NCI-H2196 treated with DMSO at 0.1 percent for 48 hours (cell line): Measurements from ENCODE around the gene SPIB.
"Not testable (repeated sequence)": the region's sequence is repeated elsewhere in the genome, so short reads cannot be mapped to it uniquely, and the experiment has no call there.

ENCODE experiments used
- DNase-seq: peaks from one replicate; lab custom pipeline; 2025; ENCODE audit not compliant: unreplicated experiment; lab: John Stamatoyannopoulos, UW

The SPIB gene

DNA sequence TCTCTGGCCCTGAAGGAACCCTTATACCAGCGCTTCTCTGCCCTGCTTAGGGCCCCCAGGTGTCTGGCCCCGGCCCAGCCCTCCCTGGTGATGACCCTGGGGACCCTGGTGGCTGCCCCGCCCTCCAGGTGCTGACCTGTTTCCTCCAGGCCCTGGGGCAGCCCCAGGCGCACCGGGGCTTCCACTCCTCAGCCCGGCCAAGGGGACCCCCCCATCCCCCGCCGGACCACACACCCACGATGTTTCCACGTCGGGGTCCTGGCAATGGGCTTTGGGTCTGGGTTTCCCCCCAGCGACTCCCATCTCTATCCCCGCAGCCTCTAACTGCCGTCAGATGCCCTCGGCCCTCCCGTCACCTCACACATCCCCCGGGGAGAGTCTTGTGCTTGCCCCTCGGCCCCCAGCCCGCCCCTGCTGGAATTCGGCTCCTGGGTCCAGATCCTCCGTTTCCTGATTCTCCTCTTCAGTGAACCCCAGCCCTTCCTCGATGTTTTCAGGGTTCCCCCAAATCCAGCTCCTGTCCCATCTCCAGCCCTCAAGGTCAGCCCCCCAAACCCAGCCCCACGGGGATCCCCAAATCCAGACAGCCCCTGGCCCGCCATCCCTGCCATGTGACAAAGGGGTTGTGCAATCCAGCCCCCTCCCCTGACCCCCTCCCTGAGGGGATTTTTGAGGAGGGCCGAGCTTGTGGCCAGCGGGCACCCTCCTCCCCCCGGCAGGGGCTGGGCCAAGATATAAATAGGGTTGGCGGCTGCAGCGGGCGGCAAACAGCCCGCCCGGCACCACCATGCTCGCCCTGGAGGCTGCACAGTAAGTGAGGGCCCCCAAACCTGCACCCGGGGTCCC is at the start of gene SPIB:
Gene SPIB, plus strand, starts transcription at position 763 of the 846 bp plus-strand sequence. Its CDS starts 25 bp downstream, at position 788.
- DNase-seq: no peak

DNA sequence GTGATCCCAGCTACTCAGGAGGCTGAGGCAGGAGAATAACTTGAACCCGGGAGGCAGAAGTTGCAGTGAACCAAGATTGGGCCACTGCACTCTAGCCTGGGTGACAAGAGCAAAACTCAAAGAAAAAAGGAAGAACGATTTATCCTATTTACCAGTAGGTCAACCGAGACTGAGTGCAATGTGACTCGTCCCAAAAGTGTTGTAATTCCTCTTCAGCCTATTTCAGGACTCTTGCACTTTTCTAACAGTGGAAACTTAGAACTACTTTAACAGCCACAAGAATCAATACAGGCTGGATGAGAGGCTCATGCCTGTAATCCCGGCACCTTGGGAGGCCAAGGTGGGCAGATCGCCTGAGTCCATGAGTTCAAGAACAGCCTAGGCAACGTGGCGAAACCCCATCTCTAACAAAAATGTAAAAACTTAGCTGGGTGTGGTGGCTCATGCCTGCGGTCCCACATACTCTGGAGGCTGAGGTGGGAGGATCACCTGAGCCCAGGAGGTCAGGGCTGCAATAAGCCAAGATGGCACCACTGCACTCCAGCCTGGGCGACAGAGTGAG is 46.7 kb upstream of the SPIB start:
- no peak for DNase-seq

DNA sequence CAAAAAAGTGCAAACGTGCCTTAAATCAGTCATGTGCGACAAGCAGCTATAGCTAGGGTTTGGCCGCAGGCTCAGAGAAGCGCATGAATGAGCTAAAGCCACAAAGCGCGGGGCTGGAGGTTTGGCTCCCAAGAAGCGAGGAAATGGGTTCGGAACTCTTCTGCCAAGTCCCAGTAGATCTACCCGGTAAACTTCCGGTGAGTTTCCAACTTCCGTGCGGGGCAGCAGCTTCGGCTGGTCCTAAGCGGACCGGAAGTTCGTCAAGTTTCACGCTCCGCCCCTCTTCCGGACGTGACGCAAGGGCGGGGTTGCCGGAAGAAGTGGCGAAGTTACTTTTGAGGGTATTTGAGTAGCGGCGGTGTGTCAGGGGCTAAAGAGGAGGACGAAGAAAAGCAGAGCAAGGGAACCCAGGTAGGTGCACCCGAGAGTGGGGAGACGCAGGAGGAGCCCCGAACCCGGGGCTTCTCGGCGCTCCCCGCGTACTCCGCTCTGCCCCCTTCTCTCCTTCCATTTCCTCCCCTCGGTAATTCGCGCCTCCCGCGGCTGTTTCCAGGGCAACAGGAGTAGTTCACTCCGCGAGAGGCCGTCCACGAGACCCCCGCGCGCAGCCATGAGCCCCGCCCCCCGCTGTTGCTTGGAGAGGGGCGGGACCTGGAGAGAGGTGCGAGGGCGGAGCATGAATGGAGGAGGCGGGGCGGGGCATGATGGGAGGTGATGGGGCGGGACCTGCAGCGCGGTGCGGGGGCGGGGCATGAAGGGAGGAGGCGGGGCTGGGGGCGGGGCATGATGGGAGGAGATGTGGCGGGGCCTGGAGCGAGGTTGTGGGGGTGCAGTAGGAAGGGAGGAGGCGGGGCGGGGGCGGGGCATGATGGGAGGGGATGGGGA is 42.3 kb upstream of the SPIB start, which contains the start of gene NR1H2:
Gene NR1H2, plus strand, starts transcription at position 292 of the 885 bp plus-strand sequence. CDS start 1,149 bp downstream, outside the sequence.
- DNase-seq: peak; percentile 92

DNA sequence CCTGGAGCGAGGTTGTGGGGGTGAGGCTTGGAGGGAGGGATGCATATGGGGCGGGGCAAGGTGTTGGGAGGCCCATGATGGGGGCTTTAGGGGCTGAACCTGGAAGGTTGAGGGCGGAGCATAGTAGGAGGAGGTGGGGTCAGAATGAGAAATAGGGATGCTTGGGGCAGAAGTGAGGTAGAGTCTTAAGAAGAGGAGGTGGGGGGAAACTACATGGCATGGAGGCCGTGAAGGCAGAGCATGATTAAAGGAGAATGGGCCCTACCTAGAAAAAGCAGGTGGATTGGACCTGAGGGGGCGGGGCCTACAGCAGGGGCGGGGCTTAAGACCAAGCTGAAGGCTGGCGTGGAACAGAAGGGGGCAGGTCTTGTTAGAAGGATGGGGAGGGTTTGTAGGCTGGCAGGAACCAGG is 41.7 kb upstream of the SPIB start:
- DNase-seq: peak; percentile 70

DNA sequence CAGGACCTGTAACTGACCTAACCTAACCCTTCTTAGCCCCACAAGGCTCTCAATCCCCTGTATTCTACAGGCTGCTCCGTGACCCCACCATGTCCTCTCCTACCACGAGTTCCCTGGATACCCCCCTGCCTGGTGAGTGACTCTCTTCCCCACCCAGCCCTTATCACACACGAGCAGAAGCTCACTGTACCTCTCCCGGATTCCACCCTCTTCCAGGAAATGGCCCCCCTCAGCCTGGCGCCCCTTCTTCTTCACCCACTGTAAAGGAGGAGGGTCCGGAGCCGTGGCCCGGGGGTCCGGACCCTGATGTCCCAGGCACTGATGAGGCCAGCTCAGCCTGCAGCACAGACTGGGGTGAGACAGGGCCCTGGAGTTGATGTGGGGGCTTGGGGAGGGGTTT is 41.2 kb upstream of the SPIB start:
- DNase-seq: no peak

DNA sequence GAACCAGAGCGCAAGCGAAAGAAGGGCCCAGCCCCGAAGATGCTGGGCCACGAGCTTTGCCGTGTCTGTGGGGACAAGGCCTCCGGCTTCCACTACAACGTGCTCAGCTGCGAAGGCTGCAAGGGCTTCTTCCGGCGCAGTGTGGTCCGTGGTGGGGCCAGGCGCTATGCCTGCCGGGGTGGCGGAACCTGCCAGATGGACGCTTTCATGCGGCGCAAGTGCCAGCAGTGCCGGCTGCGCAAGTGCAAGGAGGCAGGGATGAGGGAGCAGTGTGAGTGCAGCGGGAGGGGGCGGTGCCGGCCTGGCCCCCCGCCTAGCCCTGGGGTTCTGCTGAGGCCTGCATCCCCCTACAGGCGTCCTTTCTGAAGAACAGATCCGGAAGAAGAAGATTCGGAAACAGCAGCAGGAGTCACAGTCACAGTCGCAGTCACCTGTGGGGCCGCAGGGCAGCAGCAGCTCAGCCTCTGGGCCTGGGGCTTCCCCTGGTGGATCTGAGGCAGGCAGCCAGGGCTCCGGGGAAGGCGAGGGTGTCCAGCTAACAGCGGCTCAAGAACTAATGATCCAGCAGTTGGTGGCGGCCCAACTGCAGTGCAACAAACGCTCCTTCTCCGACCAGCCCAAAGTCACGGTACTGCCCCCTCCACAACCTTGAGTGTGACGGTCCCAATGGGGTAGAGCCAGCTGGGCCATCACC is 40.4 kb upstream of the SPIB start:
- DNase-seq: no peak

DNA sequence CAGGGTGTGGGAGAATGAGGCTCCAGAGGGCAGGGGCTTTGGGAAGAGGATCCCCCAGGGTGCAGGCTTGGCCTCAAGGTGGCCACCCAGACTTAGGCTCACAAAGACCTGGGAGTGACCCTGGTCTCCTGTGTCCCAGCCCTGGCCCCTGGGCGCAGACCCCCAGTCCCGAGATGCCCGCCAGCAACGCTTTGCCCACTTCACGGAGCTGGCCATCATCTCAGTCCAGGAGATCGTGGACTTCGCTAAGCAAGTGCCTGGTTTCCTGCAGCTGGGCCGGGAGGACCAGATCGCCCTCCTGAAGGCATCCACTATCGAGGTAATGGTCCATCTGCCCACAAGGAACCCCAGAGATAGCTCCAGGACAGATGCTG is 39.9 kb upstream of the SPIB start:
- DNase-seq: no peak

DNA sequence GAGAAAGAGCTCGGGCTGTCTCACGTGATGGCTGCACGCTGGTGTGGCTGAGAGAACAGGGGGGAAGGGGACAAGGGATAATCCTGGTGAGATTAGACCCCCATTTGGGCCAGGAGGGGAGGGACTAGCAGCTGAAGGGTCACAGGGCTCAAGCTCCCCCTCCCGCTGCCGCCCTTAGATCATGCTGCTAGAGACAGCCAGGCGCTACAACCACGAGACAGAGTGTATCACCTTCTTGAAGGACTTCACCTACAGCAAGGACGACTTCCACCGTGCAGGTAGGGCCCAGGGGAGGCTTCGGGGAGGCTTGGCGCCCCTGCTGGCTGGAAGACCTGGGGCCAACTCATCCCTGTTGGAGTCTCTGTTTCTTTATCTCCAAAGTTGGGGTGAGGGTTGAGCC is 39.1 kb upstream of the SPIB start:
- DNase-seq: no peak

DNA sequence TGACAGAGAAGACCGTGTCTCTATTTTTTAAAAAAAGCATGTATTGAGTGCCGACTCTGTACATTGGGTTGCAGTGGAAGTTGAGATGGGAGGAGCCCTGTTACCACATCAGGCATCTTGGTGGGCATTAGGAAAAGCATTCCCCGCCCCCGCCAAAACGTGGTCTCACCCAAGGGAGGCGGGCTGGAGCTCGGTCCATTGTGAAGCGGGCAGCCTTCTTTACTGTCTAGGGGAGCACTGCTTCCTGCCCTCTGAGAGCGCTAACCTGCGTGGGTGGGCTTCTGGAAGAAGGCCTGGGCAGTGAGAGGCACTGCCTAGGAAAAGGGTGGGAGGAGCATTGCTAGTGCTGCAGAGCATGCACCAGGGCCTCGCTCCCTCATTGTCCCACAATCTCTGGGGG is 38.6 kb upstream of the SPIB start:
- DNase-seq: no peak

DNA sequence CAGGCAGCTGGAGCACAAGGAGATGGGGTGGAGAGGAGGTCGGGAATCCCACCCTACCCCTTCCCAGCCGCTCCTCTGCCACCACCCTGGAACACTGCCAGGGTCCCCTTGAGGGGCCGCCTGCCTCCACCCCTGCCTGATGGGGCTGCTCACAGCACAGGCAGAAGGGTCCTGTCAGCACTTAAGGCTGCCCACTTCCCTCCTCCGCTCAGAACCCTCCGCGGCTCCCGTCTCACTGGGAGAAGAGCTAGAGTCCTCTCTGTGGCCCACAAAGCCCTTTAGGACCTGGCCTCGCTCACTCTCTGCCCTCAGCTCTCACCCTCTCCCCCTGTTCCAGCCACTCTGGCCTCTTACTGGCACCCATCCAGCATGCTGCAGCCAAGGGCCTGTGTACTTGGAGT is 38.0 kb upstream of the SPIB start:
- DNase-seq: no peak

DNA sequence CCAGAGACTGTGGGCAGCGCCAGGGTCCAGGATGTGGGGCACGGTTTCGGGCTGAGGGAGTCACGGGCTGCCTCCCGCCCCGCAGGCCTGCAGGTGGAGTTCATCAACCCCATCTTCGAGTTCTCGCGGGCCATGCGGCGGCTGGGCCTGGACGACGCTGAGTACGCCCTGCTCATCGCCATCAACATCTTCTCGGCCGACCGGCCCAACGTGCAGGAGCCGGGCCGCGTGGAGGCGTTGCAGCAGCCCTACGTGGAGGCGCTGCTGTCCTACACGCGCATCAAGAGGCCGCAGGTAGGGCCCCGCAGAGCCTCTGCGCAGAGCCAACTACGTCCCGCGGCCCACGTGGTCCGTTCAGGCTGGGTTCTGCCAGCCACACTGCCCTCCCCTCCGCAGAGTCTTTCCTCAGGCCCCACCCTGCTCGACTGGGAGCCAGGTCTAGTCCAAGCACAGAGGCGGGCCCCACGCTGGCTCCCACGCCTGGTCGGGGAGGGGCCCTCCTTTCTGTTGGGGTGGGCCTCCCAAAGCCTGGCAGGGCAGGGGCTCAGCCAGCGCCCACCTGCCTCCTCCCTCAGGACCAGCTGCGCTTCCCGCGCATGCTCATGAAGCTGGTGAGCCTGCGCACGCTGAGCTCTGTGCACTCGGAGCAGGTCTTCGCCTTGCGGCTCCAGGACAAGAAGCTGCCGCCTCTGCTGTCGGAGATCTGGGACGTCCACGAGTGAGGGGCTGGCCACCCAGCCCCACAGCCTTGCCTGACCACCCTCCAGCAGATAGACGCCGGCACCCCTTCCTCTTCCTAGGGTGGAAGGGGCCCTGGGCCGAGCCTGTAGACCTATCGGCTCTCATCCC is 36.6 kb upstream of the SPIB start:
- DNase-seq: no peak

DNA sequence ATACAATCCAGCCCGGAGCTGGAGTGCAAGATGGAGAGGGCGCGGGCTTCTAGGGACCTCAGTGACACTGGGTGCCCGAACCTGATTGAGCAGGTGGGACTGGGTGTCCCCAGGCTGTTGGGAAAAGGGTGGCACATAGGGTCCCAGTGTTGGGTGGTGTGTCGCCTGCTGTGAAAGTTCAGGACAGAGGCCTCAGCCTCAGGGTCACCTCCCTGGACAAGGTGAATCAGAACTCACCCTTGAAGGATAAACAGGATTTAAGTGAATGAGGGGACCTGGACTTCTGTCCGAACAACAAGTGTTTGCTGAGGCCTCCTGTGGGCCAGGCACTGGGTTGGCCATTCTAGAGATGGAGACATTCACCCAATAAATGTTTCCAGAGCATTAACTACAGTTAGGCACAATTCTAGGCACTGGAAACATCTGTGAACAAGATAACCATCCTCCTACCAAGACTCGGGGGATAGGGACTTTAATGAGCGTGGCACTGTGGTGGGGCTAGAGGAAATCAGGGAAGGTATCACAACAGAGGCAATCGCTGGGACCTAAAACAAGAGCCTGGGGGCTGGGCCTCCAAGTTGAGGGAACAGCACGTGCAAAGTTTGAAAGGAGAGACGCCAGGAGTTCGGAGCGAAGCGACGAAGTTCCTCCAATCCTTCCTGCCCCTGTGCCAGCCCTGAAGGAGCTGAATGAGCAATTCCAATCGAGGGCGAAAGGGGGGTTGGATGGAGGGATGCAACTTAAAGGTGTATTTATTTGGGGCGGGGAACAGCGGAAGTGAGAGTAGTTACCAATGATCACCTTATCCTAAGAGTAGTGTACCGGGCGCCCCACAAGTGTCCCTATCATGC is 35.5 kb upstream of the SPIB start:
- no peak for DNase-seq

DNA sequence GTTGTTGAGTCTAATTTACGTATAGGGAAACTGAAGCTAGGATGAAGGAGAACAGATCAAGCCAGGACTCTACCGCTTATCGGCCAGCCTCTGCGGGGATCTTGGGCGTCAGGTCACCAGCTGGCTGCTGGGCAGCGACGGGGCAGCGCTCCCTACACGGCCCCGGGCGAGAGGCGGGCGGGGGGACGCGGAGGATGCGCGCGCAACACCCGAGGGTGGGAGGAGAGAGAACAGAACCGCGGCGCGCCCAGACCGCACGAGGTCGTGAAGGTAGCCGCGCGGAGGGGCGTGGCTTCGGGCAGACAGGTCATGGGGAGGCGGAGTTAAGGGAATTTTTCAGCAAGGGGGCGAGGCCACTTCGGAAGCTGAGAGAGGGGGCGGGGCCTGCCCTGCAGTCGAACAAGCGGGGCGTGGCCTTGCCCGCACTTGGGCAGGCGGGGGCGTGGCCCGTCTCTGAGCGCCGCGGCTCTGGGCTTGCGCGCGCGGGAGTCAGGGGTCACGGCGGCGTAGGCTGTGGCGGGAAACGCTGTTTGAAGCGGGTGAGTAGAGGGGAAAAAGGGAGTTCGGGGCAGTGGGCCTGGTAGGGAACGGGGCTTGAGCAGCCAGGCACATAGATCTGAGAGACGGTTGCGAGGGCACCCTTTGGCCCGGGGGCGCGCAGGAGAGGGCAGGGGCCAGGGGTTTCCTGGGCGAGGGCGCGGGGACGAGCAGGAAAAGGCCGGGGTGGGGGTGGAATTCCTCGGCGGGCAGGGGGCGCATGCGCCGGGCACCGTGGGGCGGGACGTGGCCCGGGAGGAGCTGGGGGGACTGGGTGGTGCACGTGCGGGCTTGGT is 34.7 kb upstream of the SPIB start, which contains the start of gene POLD1:
Gene POLD1, plus strand, starts transcription at position 496 of the 833 bp plus-strand sequence. CDS start 14,505 bp downstream, outside the sequence.
- peak; percentile 99 for DNase-seq

DNA sequence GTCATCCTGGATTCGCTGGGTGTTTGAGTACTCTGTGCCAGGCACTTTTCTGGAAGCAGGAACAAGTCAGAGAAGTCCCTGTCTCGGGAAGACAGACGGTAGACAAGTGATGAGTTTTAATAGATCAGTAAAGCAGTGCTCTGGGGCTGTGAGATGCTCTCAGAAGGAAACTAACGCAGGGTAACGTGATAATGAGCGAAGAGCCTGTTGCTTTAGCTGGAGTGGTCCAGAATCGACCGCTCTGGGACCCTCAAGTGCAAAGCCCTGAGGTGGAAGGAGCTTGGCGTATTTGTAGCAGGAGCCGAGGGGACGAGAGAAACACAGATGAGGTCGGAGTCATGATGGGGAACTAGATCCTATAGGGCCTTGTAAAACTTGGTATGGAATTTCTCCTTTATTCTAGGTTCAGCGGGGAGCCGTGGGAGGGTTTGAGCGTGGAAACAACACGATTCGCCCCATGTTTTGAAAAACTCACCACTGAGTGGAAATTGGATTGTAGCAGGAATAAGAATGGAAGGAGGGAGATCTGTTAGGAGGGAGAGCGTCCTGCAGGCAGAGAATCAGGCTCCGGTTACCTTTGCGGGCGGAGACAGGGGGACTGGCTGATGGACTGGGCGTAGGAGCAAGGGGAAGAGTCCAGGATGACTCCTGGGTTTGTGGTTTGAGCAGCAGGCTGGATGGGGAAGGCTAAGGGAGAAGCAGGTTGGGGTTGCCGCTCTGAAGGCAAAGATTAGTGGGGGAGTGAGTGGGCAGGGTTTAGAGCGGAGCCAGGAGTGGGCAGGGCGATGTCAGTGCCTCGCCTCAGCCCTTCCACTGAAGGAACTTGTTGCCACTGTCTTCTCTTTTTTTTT is 33.8 kb upstream of the SPIB start:
- no peak for DNase-seq

DNA sequence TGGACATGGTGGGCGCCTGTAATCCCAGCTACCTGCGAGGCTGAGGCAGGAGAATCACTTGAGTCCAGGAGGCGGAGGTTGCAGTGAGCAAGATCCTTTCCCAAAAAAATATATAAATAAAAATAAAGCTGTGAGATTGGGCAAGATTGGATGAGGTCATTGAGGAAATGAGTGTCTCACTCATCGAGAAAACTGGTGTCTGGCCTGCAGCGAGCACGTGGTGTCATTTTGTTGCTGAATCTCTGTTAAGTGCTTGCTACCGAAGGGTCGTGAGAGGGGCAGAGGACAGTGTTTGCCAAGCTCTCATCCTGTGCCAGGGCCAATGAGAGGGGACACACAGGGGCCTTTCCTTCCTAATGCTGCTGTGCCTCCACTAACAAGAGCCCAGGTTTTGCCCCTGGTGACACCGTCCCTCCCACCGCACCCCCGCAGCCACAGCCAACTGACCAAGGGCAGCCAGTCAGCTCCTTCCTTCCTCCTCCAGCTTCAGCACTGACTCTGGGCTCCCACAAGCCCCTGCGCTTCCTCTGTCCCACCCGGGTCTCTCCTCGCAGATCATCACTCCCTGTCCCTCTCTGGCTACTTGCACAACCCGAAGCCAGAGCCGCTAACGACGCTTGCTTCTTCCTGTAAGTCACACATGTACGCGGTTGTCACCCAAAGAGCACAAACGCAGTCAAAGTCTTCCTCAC is 31.4 kb upstream of the SPIB start:
- no peak for DNase-seq

DNA sequence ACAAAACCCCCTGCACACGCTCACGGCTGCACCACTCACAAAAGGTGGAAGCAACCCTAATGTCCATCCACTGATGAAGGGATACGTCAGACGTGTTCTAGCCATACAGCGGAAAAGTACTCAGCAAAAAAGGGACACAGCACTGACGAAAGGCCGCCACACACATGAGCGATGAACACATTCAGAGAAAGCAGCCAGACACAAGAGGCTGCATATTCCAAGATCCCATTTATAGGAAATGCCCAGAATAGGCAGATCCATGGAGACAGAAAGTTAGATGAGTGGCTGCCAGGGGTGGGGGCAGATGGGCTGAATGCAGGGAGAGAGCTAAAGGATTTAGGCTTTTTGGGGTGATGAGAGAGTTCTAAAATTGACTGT is 30.9 kb upstream of the SPIB start:
- DNase-seq: no peak

DNA sequence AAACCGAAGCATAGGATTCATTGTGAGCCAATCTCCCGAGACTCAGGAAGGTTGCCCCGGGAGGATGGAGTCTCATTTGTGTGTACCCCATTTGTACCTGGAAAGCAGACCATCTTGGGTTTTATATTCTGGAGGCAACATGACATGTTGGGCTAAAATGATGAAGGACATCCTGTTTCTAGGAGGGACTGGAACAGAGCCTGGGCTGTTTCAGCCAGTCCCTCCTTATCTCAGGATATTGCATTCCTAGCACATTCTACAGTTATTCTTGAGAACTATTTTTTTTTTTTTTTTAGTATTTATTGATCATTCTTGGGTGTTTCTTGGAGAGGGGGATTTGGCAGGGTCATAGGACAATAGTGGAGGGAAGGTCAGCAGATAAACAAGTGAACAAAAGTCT is 28.4 kb upstream of the SPIB start:
- not testable (repeated sequence) for DNase-seq
